Stimulated activated CD4-positive, alpha-beta T cell treated with anti-CD3 and anti-CD28 coated beads, Interleukin-1b, Interleukin-23, amount 100 ng/mL, for 1 hour (primary cell): ENCODE data around the gene ZRSR2.
"Not testable (repeated sequence)": the region's sequence is repeated elsewhere in the genome, so short reads cannot be mapped to it uniquely, and the experiment has no call there.

Experiments
- DNase-seq, 2 donors: peaks; one replicate each; pipeline ENCODE4 v3.0.0-alpha.2; 2020; ENCODE audit warnings: low read depth in 2 of 2

The ZRSR2 gene

DNA sequence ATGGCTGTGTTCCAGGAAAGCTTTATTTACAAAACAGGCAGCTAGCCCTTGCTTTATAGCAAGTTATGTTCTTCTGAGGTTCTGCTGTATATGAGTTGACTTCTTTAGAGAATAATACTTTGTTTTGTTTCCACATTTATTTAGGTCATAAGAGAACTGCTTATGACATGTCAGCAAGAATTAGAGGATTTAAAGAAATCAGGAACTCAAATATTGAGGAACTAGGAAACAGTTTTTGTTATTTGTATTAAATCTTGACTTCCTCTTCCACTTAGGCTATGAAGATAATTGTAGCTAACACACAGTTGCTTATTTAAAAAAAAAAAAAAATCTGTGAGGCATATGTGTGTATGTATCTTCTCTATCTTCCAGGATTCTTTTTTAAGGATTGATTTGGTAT lies 14.3 kb downstream of the ZRSR2 start:
- no peak for DNase-seq

DNA sequence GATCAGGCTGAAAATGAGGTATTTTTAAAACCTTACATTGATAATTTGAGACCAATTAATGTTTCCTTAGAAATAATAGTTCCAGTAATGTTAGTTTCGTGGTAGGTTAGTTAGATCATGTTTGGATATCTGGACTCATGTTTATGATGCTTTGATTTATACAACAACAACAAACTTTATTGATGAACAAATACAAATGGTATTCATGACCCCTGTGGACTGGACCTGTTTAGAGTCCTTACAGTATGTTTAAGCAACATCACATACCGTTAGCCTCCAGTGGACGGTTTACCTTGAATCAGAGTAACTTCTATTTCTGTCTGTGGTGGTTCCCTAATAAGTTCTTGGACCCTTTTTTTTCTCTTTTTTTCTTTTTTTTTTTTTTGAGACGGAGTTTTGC lies 18.0 kb downstream of the ZRSR2 start:
- no peak for DNase-seq

DNA sequence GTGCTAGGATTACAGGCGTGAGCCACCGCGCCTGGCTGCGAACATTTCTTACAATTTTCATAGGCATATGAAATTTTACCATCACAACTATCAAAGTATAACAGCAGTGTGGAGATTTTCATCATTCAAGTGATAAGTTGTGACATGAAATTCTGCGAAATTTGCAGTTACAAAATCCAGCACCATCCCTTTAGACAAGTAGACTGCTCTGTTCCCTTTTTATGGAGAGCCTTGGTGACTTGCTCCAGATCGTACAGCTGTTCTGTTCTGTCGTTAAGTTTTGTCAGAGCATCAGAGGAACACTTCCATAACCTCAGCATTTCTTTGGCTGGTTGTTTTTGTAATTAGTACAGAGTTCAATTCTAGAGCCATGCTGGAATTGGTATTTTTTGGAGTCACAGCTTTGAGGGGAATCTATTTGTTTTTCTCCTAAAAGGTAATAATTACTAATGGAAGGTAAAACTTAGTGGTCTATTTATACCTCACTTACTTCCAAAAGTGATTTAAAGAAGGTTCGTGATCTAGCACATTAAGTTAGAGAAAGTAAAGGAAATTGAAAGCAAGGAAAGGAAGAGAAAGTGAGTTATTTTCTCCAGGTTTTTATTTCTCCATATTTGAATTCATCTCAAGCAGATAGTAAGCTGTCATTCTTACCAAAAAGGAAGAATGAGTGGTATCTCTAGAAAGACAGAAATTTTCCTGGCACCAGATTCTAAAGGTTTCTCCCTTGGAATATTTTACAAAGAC lies 22.1 kb downstream of the ZRSR2 start:
- no peak for DNase-seq

DNA sequence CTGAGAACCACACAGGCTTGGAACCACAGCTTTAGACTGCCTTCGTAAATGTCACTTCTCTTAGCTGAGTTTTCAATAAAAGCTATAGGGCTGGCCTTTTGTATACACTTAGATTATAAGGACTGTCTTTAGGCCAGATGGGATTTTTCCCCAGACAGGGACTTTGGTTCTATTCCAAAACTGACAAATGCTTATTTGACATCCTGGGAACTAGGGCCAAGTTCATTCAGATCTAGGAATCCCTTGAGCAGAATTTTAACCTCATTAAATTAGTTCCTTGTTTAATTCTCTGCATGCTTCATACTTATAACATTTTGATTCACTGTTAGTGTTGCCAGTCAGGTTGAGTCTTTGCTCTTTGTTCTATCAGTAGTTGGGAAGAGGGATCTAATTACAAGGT lies 23.1 kb downstream of the ZRSR2 start:
- DNase-seq = no peak

DNA sequence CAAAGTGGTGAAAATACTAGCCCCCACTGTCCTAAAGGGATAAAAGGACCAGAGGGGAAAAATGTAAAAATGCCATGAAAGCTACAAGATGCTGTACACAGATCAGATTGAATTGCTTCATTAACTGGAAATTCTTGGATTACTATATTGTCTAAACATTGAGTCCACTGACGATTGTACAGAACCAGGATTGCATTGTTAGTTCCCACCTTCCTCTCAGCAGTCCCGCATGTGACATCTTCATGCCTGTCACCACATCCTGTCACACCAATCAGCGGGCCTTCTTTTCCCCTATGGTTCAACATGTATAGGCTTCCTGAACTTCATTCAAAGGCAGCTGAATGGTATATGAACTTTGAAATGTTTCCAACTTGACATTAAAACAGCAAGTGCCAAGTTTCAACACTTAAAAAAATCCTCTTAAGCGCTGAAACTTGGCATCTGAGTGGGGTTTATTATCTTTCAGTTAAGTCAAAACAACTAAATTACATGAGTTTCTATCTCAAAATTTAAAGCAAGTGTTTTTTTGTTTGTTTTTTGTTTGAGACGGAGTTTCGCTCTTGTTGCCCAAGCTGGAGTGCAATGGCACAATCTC lies 24.6 kb downstream of the ZRSR2 start:
- no peak for DNase-seq

DNA sequence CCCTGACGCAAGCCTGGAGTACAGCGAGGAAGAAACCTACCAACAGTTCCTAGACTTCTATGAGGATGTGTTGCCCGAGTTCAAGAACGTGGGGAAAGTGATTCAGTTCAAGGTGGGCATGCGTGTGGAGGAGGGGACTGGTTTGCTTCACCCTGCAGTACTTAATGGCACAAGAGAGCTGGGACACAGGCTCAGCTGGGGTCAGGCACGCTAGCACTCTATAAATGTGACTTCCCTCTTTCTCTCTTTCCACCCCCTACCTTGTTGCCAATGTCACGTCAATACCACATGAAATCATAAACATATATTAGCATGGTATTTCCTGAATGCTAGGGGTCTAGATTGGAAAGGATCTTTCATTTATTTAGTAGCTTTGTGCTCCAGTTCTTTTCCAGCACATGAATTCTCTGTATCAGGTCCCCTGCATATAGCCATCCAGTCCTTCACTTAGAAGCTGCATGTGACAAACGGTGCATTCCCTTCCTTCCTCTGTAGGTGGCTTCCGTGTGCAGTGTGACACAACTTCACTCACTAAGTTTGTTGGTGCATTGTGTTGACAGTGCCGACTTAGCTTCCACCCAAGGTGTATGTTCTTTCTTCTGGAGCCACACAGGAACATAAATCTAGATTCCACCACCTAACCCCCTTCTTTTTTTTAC lies 25.6 kb downstream of the ZRSR2 start:
- no peak for DNase-seq

DNA sequence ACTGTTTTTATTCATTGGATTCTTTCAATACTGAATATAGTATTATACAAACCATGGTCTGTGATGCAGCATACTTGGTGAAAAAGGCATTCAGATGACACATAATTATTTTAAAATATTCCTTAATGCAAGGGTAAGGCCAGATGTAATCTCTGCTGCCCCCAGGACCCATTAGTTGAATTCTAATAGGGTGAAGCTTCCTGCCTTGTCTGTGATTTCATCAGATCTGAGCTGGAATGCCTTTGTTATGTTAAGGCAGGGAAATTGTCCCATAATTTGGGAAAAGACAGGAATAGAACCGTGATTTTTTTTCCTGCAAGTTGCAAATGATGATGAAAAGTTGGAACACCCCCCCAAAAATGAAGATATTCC lies 26.1 kb downstream of the ZRSR2 start:
- DNase-seq = no peak

DNA sequence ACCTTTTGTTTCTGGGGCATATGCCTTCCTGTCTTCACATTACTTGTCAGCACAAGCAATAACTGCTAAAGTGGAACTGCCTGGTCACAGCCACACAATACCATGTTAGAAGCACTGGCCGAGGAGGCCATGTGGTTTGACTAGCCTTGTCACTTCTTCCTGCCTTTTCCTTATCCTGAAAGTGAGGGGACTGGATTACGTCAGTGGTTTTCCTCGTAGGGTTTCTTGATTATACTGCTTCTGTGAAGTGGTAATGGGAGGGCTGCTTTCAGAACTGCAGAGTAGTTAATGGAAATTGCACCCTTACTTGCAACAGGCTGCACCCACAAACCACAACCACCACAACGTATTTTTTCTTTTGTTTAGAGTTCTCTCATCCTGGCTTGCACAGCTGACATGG lies 26.6 kb downstream of the ZRSR2 start:
- no peak for DNase-seq

DNA sequence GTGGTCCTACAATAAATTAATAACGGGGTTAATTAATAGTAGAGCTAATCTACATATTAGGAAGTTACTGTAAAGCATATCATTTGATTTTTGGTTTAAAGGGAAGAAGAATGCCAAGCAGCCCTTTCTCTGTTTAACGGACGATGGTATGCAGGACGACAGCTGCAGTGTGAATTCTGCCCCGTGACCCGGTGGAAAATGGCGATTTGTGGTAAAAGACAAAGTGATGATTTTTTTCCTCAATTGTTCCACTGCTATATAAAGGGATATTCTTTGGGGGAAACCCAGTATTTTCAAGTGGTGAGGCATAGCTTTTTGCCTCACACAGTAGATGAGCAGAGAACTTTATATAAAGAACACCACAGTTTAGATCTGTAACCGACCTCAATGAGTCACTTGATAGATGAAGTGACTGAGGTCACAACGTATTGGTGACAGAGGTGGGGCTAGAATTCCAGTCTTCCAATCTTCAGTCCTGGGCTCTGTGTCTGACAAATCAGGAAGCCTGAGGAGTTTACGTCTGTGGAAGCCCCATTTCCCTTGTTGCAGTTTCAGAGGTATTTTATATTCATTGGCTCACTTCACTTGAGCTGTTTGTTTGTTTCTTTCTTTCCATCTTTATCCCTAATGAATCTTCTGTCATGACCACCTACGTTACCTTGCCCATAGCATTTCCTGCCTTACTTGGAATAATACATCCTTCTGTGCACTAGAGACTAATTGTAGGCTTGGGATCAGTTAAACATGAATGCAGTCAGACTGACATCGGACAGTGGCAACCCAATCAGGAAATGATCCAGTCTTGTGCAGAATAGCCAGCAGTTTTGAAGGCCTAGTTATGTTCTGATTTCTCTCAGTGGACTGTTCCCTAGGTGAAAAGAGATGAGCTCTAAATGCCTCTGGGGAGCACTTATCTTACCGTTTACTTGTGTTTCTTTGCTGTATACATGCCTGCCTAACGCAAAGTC lies 30.1 kb downstream of the ZRSR2 start:
- no peak for DNase-seq

DNA sequence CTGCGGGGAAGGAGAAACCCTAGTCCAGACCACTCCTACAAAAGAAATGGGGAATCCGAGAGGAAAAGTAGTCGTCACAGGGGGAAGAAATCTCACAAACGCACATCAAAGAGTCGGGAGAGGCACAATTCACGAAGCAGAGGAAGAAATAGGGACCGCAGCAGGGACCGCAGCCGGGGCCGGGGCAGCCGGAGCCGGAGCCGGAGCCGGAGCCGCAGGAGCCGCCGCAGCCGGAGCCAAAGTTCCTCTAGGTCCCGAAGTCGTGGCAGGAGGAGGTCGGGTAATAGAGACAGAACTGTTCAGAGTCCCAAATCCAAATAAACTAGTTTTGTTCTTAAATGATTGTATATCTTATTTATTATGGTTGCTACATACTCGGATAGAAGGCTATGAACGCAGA lies 32.6 kb downstream of the ZRSR2 start:
- DNase-seq = no peak

DNA sequence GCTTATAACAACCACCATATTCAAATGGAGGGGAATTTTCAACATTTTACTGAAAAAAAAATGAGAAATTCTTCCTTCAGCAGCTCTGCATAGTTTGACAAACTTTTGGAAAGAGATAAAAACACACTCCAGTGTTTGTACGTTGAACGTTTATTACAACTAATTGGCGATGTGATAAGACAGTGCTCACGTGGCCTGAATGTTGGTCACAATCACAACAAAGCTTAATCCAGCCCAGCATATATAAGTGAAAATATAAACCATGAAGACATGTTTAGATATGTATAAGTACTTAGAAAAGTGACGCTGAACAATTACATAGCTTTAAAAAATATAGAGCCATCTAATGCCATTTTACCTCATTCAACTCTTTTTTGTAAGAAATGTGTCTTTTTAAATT lies 35.7 kb downstream of the ZRSR2 start:
- DNase-seq = no peak

DNA sequence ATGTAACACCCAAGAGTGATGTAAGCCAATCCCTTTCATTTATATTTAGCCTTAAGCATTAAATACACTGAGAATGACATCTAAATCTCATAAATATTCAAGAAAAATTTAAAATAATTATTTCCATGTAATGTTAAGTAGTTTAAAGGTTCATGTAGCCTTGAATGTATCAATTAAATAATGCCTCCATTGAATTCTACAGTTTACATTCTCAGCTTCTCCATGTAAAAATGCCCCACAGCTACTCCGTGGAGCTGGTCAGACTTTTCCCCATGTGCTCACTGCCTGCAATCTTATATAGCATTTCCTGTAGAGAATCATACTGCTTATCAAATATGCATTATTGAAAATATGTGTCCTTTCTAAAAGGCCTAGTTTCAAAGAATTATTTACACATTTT lies 38.9 kb downstream of the ZRSR2 start:
- DNase-seq = no peak

DNA sequence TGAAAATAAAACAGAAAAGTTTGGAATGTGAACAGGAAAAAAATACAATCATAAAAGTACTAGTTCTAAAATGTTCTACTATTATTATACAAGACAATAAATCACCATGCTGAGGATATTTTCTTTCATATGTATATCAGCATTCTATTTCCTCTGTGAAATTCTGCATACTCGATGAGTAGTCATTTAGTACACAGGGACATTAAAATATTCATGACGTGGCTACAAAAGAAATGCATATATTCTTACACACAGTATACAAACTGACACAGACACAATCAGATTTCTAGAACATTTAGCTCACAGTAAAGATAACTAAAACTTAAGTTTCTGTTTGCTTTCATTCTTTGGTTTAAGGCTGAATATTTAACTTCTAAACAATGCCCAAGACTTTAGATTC lies 41.1 kb downstream of the ZRSR2 start:
- DNase-seq = not testable (repeated sequence)

DNA sequence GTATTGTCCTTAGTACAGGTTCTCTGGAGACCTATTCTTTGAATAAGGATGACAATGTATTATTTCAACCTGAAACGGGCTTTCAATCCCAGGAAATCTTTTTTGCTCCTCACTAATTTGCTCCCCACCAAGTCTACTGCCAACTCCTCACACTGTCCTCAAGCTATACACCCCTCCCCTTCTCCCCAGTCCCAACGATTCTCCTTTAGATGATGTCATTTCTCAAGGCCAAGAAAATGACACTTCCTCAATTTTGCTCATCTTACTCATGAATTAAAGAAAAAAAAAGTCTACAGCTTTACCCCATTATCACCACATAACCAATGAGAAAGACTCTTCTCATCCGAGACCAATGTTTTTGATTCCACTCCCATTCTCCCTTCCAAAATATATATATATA lies 43.8 kb downstream of the ZRSR2 start:
- DNase-seq = no peak

DNA sequence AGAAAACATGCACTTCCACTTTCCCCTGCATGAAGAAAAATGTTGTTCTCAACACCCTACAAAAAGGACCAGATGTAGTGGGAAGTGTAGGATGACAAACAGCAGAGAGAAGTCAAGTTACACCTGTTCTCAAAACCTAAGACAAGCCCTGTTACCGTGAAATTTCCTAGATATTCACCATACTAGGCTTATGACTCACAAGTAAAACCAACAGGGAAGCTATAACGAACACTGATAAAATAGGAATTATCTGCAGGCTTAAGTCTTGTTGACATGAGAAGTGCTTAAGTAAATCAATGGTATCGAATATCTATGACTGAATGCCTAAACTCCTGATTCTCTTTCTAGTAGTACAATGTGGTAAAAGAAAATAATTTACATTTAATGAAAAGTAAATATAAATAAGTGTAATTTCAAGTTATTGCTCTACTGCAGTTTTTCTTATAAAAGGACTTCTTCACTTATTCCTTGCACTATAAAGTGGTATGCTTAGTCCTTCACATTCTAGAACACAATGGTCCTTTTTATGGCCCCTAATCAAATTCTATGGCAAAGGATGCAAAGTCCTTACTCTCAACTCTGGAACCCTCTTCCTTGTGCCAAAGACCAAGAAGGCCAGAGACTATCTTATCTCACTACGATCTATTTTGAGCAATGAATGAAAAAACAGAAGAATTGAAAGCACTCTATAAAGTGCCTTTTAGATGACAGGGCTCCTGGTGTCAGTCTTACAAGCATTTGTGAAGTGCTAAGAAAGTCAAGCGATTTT lies 44.7 kb downstream of the ZRSR2 start:
- no peak for DNase-seq

DNA sequence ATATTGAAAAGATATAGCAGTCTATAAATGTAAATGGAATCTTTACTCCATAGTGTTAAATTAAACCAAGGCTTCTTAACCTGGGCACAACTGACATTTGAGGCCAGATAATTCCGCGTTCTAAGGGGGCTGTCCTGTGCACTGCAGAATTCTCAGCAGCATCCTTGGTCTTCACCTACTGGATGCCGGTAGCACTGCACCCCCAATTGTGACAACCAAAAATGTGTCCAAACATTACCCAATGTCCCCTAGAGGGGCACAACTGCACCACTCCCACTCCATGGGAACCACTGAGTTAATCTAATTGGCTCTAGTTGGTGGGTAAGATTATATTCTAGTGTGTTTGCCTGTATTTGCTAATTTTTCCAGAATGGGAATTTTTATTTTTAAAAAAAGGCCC lies 47.7 kb downstream of the ZRSR2 start:
- DNase-seq = no peak

DNA sequence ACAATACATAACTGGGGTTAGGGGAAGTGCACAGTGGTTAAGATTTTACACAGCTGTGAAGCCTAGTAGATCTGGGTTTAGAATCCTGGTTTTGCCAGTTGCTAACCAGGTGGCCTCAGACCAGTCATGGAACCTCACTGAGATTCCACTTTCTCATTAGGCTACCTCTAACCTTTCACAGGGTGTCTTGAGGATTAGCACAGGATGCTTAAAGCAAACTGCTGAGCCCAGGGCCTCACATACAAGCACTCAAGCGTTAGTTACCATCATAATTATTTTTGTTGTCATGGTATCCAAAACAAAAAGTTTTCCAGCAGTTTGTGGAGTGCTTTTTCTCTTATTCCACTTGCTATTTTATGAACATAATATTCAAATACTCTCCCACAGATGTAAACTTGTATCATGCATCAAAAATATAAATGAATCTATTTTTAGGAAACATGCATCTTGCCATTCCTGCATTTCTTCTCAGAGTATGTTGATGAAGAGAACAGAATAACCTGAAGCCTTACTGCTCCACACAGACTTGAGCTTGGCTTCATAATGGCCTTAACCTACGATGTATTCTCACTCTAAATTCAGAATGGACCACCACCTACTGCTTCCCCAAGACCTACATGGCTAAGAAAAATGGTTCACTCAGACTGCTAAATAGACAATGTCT lies 51.7 kb downstream of the ZRSR2 start:
- DNase-seq = no peak

DNA sequence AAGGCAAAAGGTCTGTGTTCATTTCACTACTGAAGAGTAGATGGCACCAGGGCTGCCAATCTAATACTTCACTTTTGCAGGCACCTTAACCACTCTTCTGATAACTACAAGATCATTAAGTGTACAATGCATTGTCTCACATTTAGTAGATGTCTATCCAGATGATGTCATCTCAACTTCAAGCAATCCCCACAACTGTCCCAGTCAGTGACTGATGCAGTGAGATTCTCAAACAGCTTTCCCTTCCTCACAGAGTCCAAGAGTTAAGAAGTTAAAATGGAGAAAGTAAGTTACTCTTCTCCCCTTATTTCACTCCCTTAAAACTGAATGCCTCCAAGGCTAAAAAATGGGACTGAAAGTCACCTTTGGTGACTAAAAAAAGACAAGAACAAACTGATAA lies 53.7 kb downstream of the ZRSR2 start:
- DNase-seq = no peak

DNA sequence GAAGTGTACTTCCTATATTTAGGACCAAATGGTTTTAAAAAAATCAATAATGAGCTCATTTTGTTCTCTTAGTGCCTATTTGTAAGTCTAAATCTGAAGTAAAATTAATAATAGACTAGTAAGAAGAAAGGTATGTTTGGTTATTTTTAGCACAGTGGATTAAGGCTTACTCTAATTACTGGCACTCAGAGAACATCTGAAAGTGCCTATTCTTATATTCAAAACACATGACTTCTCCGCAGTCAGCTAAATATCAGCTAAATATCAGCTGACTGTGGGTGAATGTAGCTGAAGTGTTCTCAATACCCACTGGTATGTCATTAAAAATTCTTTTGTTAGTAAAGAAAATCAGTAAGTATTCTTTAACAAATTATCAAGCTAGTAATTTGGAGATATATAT lies 58.3 kb downstream of the ZRSR2 start:
- DNase-seq = no peak

DNA sequence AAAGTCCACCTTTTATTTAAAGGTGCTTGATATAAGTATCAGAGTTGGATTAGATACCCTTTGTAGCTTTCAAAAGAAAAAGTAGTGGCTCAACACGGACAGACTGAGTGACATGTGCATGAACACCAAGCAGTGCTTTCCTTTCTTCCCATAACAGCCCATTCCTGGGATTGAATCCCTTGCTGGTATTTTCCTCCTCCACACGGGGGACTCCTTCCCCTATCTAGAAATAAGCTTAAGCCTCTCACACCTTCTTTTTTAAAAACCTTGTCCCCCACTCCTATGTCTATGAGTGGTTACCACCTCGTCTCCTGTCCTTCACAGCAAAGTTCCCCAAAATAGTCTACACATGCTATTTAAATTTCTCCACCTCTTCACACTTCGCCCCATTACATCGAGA lies 59.3 kb downstream of the ZRSR2 start:
- no peak for DNase-seq

DNA sequence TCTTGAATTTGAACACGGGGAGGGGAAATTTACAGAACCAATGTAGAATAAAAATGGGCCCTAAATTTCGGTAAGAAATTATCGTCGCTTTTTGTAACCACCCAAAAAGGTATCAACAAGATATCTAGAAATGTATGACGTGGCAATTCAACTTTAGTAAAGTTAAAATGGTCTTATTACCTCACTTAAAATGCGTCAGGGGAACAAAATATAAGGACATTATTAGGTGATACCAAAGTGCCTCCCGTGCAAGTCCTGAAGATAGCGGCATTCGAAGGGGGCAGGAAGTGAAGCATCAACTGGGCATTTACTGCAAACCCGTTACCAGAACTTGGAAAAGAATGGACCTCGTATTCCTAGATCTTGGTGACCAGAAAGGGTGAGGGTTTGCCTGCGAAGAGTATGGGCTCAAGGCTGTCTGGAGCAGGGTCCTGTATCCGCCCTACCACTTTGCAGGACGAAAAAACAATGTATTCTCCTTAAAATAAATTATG lies 63.3 kb downstream of the ZRSR2 start:
- no peak for DNase-seq
